Mucosa of rectum (tissue), 2 donors: ENCODE results near the gene C12orf75.
A peak's percentile ranks its signal among the peaks of the same experiment; 100 is the strongest.

ENCODE experiments used
- H3K27ac ChIP-seq, 2 donors: one replicate each; pipeline ENCODE4 v1.7.0; 2013; ENCODE audit warnings: inconsistent platforms in 2 of 2, low read depth in 2 of 2, low read length in 2 of 2
- H3K27me3 ChIP-seq, 2 donors: one replicate each; pipeline ENCODE4 v1.7.0; 2013; ENCODE audit warnings: low read length in 2 of 2; ENCODE audit not compliant: control insufficient read depth in 2 of 2, insufficient read depth in 2 of 2
- H3K36me3 ChIP-seq, 2 donors: one replicate each; pipeline ENCODE4 v1.7.0; 2013; ENCODE audit warnings: low read length in 2 of 2; ENCODE audit not compliant: control insufficient read depth in 2 of 2, insufficient read depth in 2 of 2
- H3K4me1 ChIP-seq, 2 donors: one replicate each; pipeline ENCODE4 v1.7.0; 2013; ENCODE audit warnings: low read length in 2 of 2, mild to moderate bottlenecking in 1 of 2; ENCODE audit not compliant: control insufficient read depth in 2 of 2, insufficient read depth in 2 of 2
- H3K4me3 ChIP-seq, 2 donors: one replicate each; pipeline ENCODE4 v1.7.0; 2013; ENCODE audit warnings: low read length in 2 of 2
- H3K9ac ChIP-seq, 2 donors: one replicate each; pipeline ENCODE4 v1.7.0; 2013; ENCODE audit warnings: low read length in 2 of 2, low read depth in 1 of 2, mild to moderate bottlenecking in 1 of 2
- H3K9me3 ChIP-seq, 2 donors: one replicate each; pipeline ENCODE4 v1.7.0; 2013; ENCODE audit warnings: low read length in 2 of 2; ENCODE audit not compliant: control insufficient read depth in 2 of 2
- donor health status: healthy.
- donor health status: Normal muscosa, but diverticular disease.

The C12orf75 gene

DNA sequence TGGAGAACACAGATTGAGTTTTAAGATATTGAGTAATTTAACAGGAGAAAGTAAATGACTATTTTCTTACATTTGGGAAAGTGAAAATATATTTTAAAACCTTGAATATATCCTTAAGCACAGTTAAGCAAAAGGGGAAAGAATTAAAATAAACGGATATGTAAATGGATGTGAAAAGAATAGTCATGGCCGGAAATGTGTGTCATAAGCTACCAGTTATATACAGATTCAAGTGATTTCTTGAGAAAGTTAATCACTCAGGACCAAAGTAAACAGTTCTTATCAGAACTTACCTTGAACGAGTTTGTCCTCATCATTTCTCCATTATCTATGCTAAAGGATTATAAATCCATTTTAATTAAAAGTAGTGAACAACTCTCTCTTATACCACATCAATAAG, 33.4 kb downstream of the C12orf75 start:
- Histone ChIP-seq H3K4me3 (no peak overlapping the region), H3K9ac (no peak overlapping the region), H3K9me3 (no peaks in the 10 kb centered on the region), H3K27ac (no peak overlapping the region), H3K4me1 (no peaks in the 10 kb centered on the region), H3K27me3 (no peaks in the 10 kb centered on the region), H3K36me3 (no peaks in the 10 kb centered on the region)

DNA sequence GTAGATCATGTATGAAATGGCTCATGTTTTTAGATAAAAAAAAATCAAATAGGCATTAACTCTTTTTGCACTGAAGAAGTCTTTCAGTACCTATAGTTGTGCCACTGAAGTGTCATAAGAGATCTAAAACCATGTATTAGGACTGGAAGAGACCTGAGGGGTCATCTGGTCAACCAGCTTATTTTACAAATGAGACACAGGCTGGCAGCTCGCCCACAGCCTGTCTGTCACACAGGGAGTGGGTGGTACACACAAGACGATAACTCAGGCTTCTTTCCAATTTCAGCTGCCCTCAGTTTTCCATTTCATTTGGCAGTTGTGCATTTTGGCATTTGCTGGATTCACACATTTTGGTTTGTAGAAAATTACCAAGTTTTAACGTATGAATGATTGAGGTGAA, 34.7 kb downstream of the C12orf75 start:
- H3K27ac ChIP-seq, result no peak overlapping the region
- H3K4me3 ChIP-seq, result no peak overlapping the region
- H3K9me3 ChIP-seq, result no peaks in the 10 kb centered on the region
- H3K36me3 ChIP-seq, result no peaks in the 10 kb centered on the region
- H3K9ac ChIP-seq, result no peak overlapping the region
- no peaks in the 10 kb centered on the region for H3K4me1 ChIP-seq
- no peaks in the 10 kb centered on the region for H3K27me3 ChIP-seq

DNA sequence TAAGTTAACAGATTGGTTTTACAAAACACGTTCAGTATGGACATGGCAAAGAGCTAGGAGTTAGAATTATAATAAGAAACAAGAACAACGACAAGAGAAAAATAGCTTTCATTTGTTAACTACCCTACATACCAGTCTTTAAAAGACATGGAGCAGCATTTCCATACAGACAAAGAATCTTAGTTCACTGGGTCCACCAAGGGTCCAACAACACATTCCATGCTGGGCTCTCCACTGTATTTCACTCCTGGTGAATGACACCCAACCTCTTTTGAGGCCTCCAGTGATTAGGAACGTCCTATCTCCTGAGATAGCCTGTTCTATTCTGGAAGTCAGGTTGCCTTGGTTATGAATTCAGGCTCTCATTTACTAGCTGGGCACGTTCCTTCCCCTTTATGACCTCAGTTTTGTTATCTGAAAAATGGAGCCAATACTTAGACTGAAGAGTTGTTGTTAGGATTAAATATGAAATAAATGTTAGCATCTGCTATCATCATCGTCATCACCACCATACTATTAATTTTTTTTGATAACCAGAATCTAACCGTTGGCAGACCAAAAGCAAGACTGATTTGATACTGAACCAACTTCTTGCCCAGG, 37.7 kb downstream of the C12orf75 start:
- Histone ChIP-seq H3K27ac (no peak overlapping the region), H3K4me3 (no peak overlapping the region), H3K4me1 (no peaks in the 10 kb centered on the region), H3K9me3 (no peaks in the 10 kb centered on the region), H3K27me3 (no peaks in the 10 kb centered on the region), H3K9ac (no peak overlapping the region), H3K36me3 (no peaks in the 10 kb centered on the region)

DNA sequence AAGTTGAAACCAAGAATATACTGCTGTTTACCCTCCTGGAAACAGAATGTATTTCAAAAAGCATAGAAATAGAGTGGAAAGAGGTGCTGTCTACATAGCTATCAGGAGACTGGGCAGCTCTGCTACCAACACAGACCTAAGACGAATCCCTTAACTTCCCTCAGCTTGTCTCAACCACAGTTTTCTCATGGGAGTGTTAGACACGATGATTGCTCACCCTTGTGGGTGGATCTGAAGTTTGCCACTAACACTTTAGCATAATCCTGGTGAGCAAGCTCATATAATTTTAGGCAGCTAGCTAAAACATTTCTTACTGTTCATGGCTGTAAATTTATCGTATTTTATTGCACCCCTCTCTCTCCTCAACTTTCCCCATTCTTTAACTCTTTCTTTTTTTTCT, 38.5 kb downstream of the C12orf75 start:
- Histone ChIP-seq H3K27ac (no peak overlapping the region), H3K4me1 (no peaks in the 10 kb centered on the region), H3K27me3 (no peaks in the 10 kb centered on the region), H3K4me3 (no peak overlapping the region), H3K36me3 (no peaks in the 10 kb centered on the region), H3K9ac (no peak overlapping the region), H3K9me3 (no peaks in the 10 kb centered on the region)

DNA sequence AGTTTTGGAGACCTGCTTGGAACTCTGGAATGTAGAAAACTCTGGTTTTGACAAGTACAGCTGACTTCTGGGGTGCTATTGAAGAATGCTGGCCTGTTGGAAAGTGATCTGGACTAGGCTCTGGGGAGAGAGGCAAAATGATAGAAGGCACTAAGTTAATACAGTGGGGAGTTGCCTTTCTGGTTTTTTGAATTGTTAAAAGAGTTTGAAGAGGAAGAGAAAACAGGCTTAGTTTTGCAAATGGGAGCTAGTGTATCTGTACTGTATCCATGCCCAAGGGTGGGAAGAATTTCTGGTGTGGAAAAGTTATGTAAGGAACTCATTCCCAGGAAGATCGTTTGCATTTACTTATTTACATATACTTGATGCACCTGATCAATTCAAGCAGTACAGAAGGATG, 43.8 kb downstream of the C12orf75 start:
- no peak overlapping the region for H3K4me3 ChIP-seq
- H3K9ac ChIP-seq, result no peak overlapping the region
- no peaks in the 10 kb centered on the region for H3K36me3 ChIP-seq
- H3K27me3 ChIP-seq, result no peaks in the 10 kb centered on the region
- no peaks in the 10 kb centered on the region for H3K4me1 ChIP-seq
- no peak overlapping the region for H3K27ac ChIP-seq
- H3K9me3 ChIP-seq, result no peaks in the 10 kb centered on the region

DNA sequence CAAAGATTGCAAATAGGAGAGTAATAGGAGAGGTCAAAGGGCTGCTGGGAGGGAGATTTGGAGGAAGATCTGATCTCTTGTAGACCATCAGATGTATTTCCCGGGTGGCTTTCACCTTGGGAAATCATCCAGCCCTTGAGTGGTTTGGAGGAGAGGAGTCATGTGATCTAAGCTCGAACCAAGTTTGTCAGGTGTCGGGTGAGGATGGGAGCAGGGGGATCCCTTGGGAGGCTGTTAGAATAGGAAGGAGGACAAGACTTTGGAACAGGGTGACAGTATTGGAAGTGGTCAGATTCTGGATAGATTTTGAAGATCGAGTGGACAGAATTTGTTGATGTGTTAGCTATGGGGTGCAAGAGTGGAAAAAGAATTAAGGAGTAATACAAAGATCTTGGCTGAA, 46.6 kb downstream of the C12orf75 start:
- H3K4me3 ChIP-seq, result no peak overlapping the region
- H3K27me3 ChIP-seq, result no peaks in the 10 kb centered on the region
- H3K9ac ChIP-seq, result no peak overlapping the region
- no peaks in the 10 kb centered on the region for H3K36me3 ChIP-seq
- H3K27ac ChIP-seq, result no peak overlapping the region
- H3K4me1 ChIP-seq, result no peaks in the 10 kb centered on the region
- no peaks in the 10 kb centered on the region for H3K9me3 ChIP-seq

DNA sequence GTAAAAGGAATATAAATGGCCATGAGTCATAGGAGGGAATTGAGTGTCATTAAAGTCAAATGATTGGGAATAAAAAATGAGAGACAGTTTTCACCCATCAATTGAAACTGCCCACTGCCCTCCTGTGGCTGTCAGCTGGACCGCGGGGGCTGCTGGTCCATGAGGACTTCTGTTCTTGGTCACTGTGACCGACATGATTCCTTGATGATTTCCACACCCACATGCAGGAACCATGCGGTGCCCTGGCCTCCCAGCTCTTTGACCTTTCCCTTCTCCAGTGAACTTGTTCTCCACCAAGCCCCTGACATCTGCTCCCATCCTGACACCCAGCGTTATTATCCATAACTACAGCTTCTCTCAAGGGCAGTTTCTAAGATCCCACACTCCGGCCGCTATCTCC, 48.4 kb downstream of the C12orf75 start:
- H3K36me3 ChIP-seq, result no peaks in the 10 kb centered on the region
- peaks cover 2 to 5% of the 10 kb centered on the region in 2 donors for H3K4me1 ChIP-seq
- no peak overlapping the region for H3K4me3 ChIP-seq
- H3K9me3 ChIP-seq, result no peaks in the 10 kb centered on the region
- H3K27me3 ChIP-seq, result no peaks in the 10 kb centered on the region
- H3K27ac ChIP-seq, result no peak overlapping the region
- H3K9ac ChIP-seq, result no peak overlapping the region

DNA sequence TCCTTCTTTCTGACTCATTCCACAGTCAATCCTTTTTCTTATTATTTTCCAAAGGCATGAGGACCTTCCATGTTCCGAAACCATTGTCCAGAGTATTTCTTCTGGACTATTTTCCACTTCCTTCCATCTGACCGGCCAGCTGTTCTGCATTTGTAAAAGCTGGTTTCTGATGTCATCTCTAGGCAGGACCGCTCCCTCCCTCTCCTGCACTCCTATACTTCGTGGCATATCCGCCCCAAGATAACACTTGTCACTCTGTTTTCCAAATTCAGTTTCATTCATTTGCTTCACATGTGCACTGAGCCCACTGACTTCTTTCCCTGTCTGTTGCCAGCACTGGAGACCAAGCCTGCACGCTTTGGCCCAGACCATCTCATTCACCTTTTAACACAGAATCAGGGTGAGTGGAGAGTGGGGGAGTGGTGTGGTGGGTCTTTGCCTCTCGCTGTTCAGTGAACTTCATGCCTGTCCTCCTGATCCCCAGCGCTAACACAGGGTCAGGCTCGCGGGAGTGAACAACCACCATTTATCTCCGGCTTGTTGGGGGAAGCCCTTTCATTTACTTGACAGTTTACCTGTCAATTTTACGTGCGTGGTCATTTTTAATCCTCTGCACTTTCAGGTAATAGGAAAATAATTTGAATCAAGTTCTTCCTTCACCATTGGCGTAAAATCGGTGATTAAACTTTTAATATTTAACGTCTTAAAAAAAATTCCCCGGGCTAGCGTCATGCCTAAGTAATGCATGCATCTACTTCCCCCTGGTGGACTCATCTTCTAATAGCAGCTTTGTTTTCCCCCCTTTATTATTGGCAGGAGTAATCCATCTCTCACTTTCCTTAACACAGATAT, 52.5 kb downstream of the C12orf75 start:
- Histone ChIP-seq H3K9ac (no peak overlapping the region), H3K27me3 (no peaks in the 10 kb centered on the region), H3K27ac (no peak overlapping the region)

DNA sequence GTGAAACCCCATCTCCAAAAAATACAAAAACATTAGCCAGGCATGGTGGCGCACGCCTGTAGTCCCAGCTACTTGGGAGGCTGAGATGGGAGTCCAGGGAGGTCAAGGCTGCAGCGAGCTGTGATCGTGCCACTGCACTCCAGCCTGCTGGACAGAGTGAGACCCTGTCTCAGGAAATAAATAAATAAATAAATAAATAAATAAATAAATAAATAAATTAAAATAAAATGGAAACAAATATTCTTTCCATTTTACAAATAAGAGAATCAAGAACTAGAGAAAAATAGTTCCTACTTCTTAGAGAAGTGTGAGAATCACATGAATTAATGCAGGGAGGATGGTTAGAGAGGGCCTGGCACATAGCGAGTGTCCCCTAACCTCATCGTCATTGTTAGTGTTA, 53.7 kb downstream of the C12orf75 start:
- Histone ChIP-seq H3K4me3 (no peak overlapping the region), H3K9me3 (no peaks in the 10 kb centered on the region), H3K4me1 (peaks cover 2 to 5% of the 10 kb centered on the region in 2 donors), H3K36me3 (no peaks in the 10 kb centered on the region), H3K27me3 (no peaks in the 10 kb centered on the region), H3K27ac (no peak overlapping the region), H3K9ac (no peak overlapping the region)

More for the DNA sequence above, 52.5 kb downstream of the C12orf75 start:
- Histone ChIP-seq H3K4me3 (peak overlapping the region; percentile 52 to 68), H3K4me1 (peaks cover 2 to 5% of the 10 kb centered on the region in 2 donors), H3K9me3 (no peaks in the 10 kb centered on the region), H3K36me3 (no peaks in the 10 kb centered on the region)

DNA sequence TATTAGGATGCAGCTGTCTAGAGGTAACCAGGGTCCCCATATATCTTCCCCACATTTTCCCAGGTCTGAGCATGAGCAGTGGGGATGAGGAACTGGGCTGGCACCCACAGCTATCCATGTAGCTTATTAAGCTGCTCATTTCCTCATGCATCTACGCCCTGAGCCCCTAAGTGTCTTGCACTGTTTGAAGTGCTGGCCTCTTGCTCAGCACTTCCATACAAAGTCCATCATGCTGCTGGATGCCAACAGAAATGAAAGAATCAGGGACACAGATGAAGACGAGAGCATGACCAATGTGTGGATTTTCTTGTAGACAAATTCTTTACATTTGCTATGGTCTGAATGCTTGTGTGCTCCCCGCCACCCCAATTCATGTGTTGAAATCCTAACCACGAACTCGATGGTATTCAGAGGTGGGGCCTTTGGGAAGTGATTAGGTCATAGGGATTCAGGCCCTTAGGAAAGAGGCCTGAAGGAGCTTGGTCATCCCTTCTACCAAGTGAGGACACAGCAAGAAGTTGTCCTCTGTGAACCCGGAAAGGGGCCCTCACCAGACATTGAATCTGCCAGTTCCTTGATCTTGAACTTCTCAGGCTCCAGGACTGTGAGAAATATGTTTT, 54.5 kb downstream of the C12orf75 start:
- H3K9ac ChIP-seq, result no peak overlapping the region

More for the DNA sequence above, 54.5 kb downstream of the C12orf75 start:
- H3K4me3 ChIP-seq, result no peak overlapping the region
- H3K4me1 ChIP-seq, result peaks cover 2 to 5% of the 10 kb centered on the region in 2 donors
- H3K27ac ChIP-seq, result no peak overlapping the region
- no peaks in the 10 kb centered on the region for H3K9me3 ChIP-seq
- no peaks in the 10 kb centered on the region for H3K36me3 ChIP-seq
- H3K27me3 ChIP-seq, result no peaks in the 10 kb centered on the region
